H9 (cell line): ENCODE measurements around the gene CFAP100. TPM values are rescaled to one million over a fixed set of nuclear protein-coding genes. Genes with fewer than 3 reads are reported as not detected.

Experiments
- DNase-seq: peaks from one replicate; pipeline ENCODE4 v3.0.0-alpha.2; 2017
- H2AFZ ChIP-seq: one replicate; pipeline ENCODE4 v1.6.1; 2013; ENCODE audit warnings: mild to moderate bottlenecking, low read length, control low read depth, moderate library complexity
- H2AK5ac ChIP-seq: 2 replicates; pipeline ENCODE4 v1.6.1; 2013; ENCODE audit warnings: low read length, control low read depth, mixed read lengths; ENCODE audit not compliant: insufficient read length
- H2BK120ac ChIP-seq: one replicate; pipeline ENCODE4 v1.6.1; 2013; ENCODE audit warnings: low read depth, mild to moderate bottlenecking, low read length, control low read depth, inconsistent platforms; ENCODE audit not compliant: poor library complexity, severe bottlenecking
- H2BK12ac ChIP-seq: 2 replicates; pipeline ENCODE4 v1.6.1; 2013; ENCODE audit warnings: low read length, control low read depth, mixed read lengths, low read depth; ENCODE audit not compliant: insufficient read length
- H2BK15ac ChIP-seq: 2 replicates; pipeline ENCODE4 v1.6.1; 2013; ENCODE audit warnings: low read depth, low read length, control low read depth
- H2BK20ac ChIP-seq: one replicate; pipeline ENCODE4 v1.6.1; 2013; ENCODE audit warnings: low read depth, mild to moderate bottlenecking, low read length, control low read depth, inconsistent platforms; ENCODE audit not compliant: poor library complexity, severe bottlenecking
- H2BK5ac ChIP-seq: 2 replicates; pipeline ENCODE4 v1.6.1; 2013; ENCODE audit warnings: low read length, control low read depth, mixed read lengths; ENCODE audit not compliant: insufficient read length
- H3K14ac ChIP-seq: 2 replicates; pipeline ENCODE4 v1.6.1; 2013; ENCODE audit warnings: low read length, control low read depth; ENCODE audit not compliant: insufficient read depth
- H3K18ac ChIP-seq: 2 replicates; pipeline ENCODE4 v1.6.1; 2013; ENCODE audit warnings: low read depth, mild to moderate bottlenecking, mixed read lengths, low read length, control low read depth; ENCODE audit not compliant: insufficient read length
- H3K23ac ChIP-seq: 2 replicates; pipeline ENCODE4 v1.6.1; 2013; ENCODE audit warnings: low read length, control low read depth, mixed read lengths, low read depth; ENCODE audit not compliant: insufficient read length
- H3K23me2 ChIP-seq: 2 replicates; pipeline ENCODE4 v1.6.1; 2013; ENCODE audit warnings: low read depth, mild to moderate bottlenecking, mixed read lengths, low read length, control low read depth; ENCODE audit not compliant: insufficient read length, poor library complexity, severe bottlenecking
- H3K27ac ChIP-seq: 2 replicates; pipeline ENCODE4 v1.5.1; 2013; ENCODE audit warnings: low read length, control low read depth, mixed read lengths, low read depth; ENCODE audit not compliant: insufficient read length
- H3K27me3 ChIP-seq: 2 replicates; pipeline ENCODE4 v1.6.1; 2013; ENCODE audit warnings: low read length, control low read depth, inconsistent platforms; ENCODE audit not compliant: insufficient read depth
- H3K4ac ChIP-seq: 2 replicates; pipeline ENCODE4 v1.6.1; 2013; ENCODE audit warnings: low read depth, mild to moderate bottlenecking, control low read depth, inconsistent platforms, low read length, moderate library complexity
- H3K4me1 ChIP-seq: 2 replicates; pipeline ENCODE4 v1.6.1; 2013; ENCODE audit warnings: low read length, control low read depth, inconsistent platforms; ENCODE audit not compliant: insufficient read depth
- H3K4me2 ChIP-seq: 2 replicates; pipeline ENCODE4 v1.6.1; 2013; ENCODE audit warnings: low read length, control low read depth, mixed read lengths; ENCODE audit not compliant: insufficient read length, insufficient read depth
- H3K56ac ChIP-seq: 2 replicates; pipeline ENCODE4 v1.6.1; 2013; ENCODE audit warnings: low read depth, mild to moderate bottlenecking, mixed read lengths, low read length, control low read depth; ENCODE audit not compliant: insufficient read length
- H3K79me1 ChIP-seq: 2 replicates; pipeline ENCODE4 v1.6.1; 2013; ENCODE audit warnings: low read depth, mild to moderate bottlenecking, moderate library complexity, low read length, control low read depth, inconsistent platforms; ENCODE audit not compliant: insufficient read depth, poor library complexity, severe bottlenecking
- H3K79me2 ChIP-seq: 2 replicates; pipeline ENCODE4 v1.6.1; 2013; ENCODE audit warnings: low read length, control low read depth, inconsistent platforms; ENCODE audit not compliant: insufficient read depth
- H3K9ac ChIP-seq: 2 replicates; pipeline ENCODE4 v1.6.1; 2013; ENCODE audit warnings: low read length, control low read depth, mixed read lengths; ENCODE audit not compliant: insufficient read length; ENCODE audit errors: extremely low read depth
- H3K9me3 ChIP-seq: one replicate; pipeline ENCODE4 v1.6.1; 2013; ENCODE audit warnings: low read depth, low read length, inconsistent platforms; ENCODE audit not compliant: control insufficient read depth
- H3T11ph ChIP-seq: one replicate; pipeline ENCODE4 v1.6.1; 2013; ENCODE audit warnings: mild to moderate bottlenecking, low read length, control low read depth, inconsistent platforms
- H4K20me1 ChIP-seq: one replicate; pipeline ENCODE4 v1.6.1; 2013; ENCODE audit not compliant: control insufficient read depth, insufficient read length, insufficient read depth
- H4K5ac ChIP-seq: 2 replicates; pipeline ENCODE4 v1.6.1; 2013; ENCODE audit warnings: low read depth, mild to moderate bottlenecking, mixed read lengths, low read length, control low read depth; ENCODE audit not compliant: insufficient read length
- H4K8ac ChIP-seq: replicated peaks from 2 replicates; pipeline ENCODE4 v1.6.1; 2013; ENCODE audit warnings: low read length, control low read depth, mixed read lengths, low read depth; ENCODE audit not compliant: insufficient read length
- H4K91ac ChIP-seq: 2 replicates; pipeline ENCODE4 v1.6.1; 2013; ENCODE audit warnings: low read depth, mild to moderate bottlenecking, moderate library complexity, mixed read lengths, low read length, control low read depth; ENCODE audit not compliant: insufficient read length
- H3K27ac Mint-ChIP-seq, 3 experiments: 2 replicates in 2 of 3; 3 replicates in 1 of 3; pipeline ENCODE4 v1.8.0; 2020 to 2021; ENCODE audit warnings: mixed read lengths in 3 of 3, mild to moderate bottlenecking in 1 of 3, moderate library complexity in 1 of 3
- H3K27me3 Mint-ChIP-seq: 2 replicates; pipeline ENCODE4 v1.8.0; 2021; ENCODE audit warnings: low read depth, mild to moderate bottlenecking, moderate library complexity, mixed read lengths
- H3K36me3 Mint-ChIP-seq, 3 experiments: 2 replicates in 2 of 3; 3 replicates in 1 of 3; pipeline ENCODE4 v1.8.0; 2020 to 2021; ENCODE audit warnings: low read depth in 3 of 3, mixed read lengths in 3 of 3; ENCODE audit not compliant: insufficient read depth in 1 of 3
- H3K4me1 Mint-ChIP-seq, 2 experiments: 2 replicates each; pipeline ENCODE4 v1.8.0; 2020; ENCODE audit warnings: mixed read lengths in 2 of 2
- H3K4me3 Mint-ChIP-seq, 2 experiments: 2 replicates in 1 of 2; 3 replicates in 1 of 2; pipeline ENCODE4 v1.8.0; 2020 to 2021; ENCODE audit warnings: mild to moderate bottlenecking in 2 of 2, mixed read lengths in 2 of 2, moderate library complexity in 1 of 2
- H3K9me3 Mint-ChIP-seq, 2 experiments: 2 replicates in 1 of 2; 3 replicates in 1 of 2; pipeline ENCODE4 v1.8.0; 2020; ENCODE audit warnings: mild to moderate bottlenecking in 2 of 2, mixed read lengths in 2 of 2, moderate library complexity in 1 of 2
- WGBS: extraction: QIAGEN DNeasy Blood & Tissue Kit; methylation state at CpG from one replicate; pipeline ENCODE4 v1.1.7; 2013; ENCODE audit warnings: missing lambda C conversion rate, low lambda C conversion rate, mixed read lengths; ENCODE audit not compliant: insufficient read length; ENCODE audit errors: extremely low coverage; 5-methylcytosine and 5-hydroxymethylcytosine counted together
- total RNA-seq: library from RNA; stranded (reverse); gene quantifications from 2 replicates; pipeline ENCODE4 v1.2.1, GENCODE V29; 2021
- TF ChIP-seq, protein P1 (sequence below): fragments of 200-600 bp; sonication (generic); conservative IDR thresholded peaks from 3 replicates; pipeline ENCODE4 v1.8.0; 2021; ENCODE audit warnings: antibody characterized with exemption, mild to moderate bottlenecking

The CFAP100 gene
- total RNA-seq, 1 experiment from 2014 or later = 0.44 TPM

GRCh38 chr3:126416943-126417342, 22.2 kb downstream of the CFAP100 start:
- TF ChIP-seq, protein P1, sequence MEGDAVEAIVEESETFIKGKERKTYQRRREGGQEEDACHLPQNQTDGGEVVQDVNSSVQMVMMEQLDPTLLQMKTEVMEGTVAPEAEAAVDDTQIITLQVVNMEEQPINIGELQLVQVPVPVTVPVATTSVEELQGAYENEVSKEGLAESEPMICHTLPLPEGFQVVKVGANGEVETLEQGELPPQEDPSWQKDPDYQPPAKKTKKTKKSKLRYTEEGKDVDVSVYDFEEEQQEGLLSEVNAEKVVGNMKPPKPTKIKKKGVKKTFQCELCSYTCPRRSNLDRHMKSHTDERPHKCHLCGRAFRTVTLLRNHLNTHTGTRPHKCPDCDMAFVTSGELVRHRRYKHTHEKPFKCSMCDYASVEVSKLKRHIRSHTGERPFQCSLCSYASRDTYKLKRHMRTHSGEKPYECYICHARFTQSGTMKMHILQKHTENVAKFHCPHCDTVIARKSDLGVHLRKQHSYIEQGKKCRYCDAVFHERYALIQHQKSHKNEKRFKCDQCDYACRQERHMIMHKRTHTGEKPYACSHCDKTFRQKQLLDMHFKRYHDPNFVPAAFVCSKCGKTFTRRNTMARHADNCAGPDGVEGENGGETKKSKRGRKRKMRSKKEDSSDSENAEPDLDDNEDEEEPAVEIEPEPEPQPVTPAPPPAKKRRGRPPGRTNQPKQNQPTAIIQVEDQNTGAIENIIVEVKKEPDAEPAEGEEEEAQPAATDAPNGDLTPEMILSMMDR = no peak
- no CpG with 5 or more reads among the region's 7 CpGs for WGBS
- Histone ChIP-seq H3K4me2 (no peak overlapping the region), H3K14ac (no peak overlapping the region), H4K20me1 (peaks cover 2% of the 10 kb centered on the region), H3K79me1 (no peaks in the 10 kb centered on the region), H3K56ac (no peak overlapping the region), H2BK5ac (no peak overlapping the region), H3K27ac (no peak overlapping the region), H3K79me2 (no peaks in the 10 kb centered on the region), H3T11ph (no peak overlapping the region), H3K9ac (no peak overlapping the region), H3K23me2 (no peaks in the 10 kb centered on the region), H2BK15ac (no peak overlapping the region), H2BK12ac (no peak overlapping the region), H4K8ac (no peak overlapping the region), H2AFZ (no peak overlapping the region), H2AK5ac (no peak overlapping the region), H3K23ac (no peak overlapping the region), H3K4ac (no peak overlapping the region), H4K91ac (no peak overlapping the region), H3K27me3 (no peaks in the 10 kb centered on the region), H3K9me3 (no peaks in the 10 kb centered on the region), H4K5ac (no peak overlapping the region), H3K18ac (no peak overlapping the region), H2BK120ac (no peak overlapping the region), H2BK20ac (no peak overlapping the region), H3K4me1 (peaks cover 5% of the 10 kb centered on the region; the same call in 1 of the 2 replicates)
- H3K9me3 Mint-ChIP-seq = no peaks in the 10 kb centered on the region; a peak in 1 of 5 replicates
- peaks cover 3% of the 10 kb centered on the region for H3K27me3 Mint-ChIP-seq
- H3K27ac Mint-ChIP-seq = no peak overlapping the region
- no peaks in the 10 kb centered on the region for H3K36me3 Mint-ChIP-seq
- peaks cover 15 to 17% of the 10 kb centered on the region in 2 experiments for H3K4me1 Mint-ChIP-seq
- DNase-seq = no peak
- H3K4me3 Mint-ChIP-seq = no peak overlapping the region
